Mammary epithelial cell (primary cell): Measurements from ENCODE around the gene H6PD.

Experiments
- CTCF ChIP-seq, 2 donors: IDR thresholded peaks in 1 of 2; conservative IDR thresholded peaks in 1 of 2; 2 replicates each; pipeline ENCODE4 v1.5.1; 2011 to 2012; ENCODE audit warnings: inconsistent platforms in 2 of 2, low read length in 2 of 2, mild to moderate bottlenecking in 2 of 2, control low read depth in 1 of 2, low read depth in 1 of 2; ENCODE audit not compliant: insufficient read depth in 1 of 2; ENCODE audit errors: extremely low read depth in 1 of 2
- EZH2 ChIP-seq: IDR thresholded peaks from 2 replicates; pipeline ENCODE4 v1.6.1; 2012; ENCODE audit warnings: low read length, inconsistent platforms, borderline replicate concordance

GRCh38 chr1:9244501-9245229 lies 10.1 kb downstream of the H6PD start:
- TF ChIP-seq CTCF (conservative IDR thresholded peaks at IDR 0.05 in 1 of 2, IDR thresholded peaks at IDR 0.05 in 1 of 2; ENCODE audit: extremely low read depth in 1 of 2, insufficient read depth in 1 of 2, low read depth in 1 of 2, low read length in 2 of 2) (no peak), EZH2 (no peak)
